Osteoblast (primary cell): ENCODE data around the gene NTRK1. TPM values are rescaled to one million over a fixed set of nuclear protein-coding genes. Genes with fewer than 3 reads are reported as not detected.

Experiments
- DNase-seq: peaks from one replicate; pipeline ENCODE4 v3.0.0; 2011; ENCODE audit warnings: low spot score, mixed read lengths; ENCODE audit not compliant: insufficient read length; ENCODE audit errors: missing footprints
- H2AFZ ChIP-seq: 2 replicates; pipeline ENCODE4 v1.6.0; 2011; ENCODE audit warnings: mild to moderate bottlenecking, low read length
- H3K27ac ChIP-seq: 2 replicates; pipeline ENCODE4 v1.5.1; 2011; ENCODE audit warnings: mild to moderate bottlenecking, low read depth, low read length, moderate library complexity
- H3K27me3 ChIP-seq: 2 replicates; pipeline ENCODE4 v1.6.0; 2012; ENCODE audit warnings: mild to moderate bottlenecking, control low read depth, inconsistent platforms, low read length, moderate library complexity; ENCODE audit not compliant: insufficient read depth
- H3K36me3 ChIP-seq: 2 replicates; pipeline ENCODE4 v1.5.1; 2011; ENCODE audit warnings: mild to moderate bottlenecking, low read length, control low read depth, moderate library complexity; ENCODE audit not compliant: insufficient read depth
- H3K4me1 ChIP-seq: 2 replicates; pipeline ENCODE4 v1.5.1; 2011; ENCODE audit warnings: mild to moderate bottlenecking, low read length, control low read depth, moderate library complexity; ENCODE audit not compliant: insufficient read depth
- H3K4me2 ChIP-seq: 2 replicates; pipeline ENCODE4 v1.6.0; 2011; ENCODE audit warnings: mild to moderate bottlenecking, low read length; ENCODE audit not compliant: insufficient read depth
- H3K4me3 ChIP-seq: fragments of 200-600 bp; sonication (generic); 3 replicates; pipeline ENCODE4 v1.5.1; 2012; ENCODE audit warnings: mild to moderate bottlenecking, low read length, inconsistent platforms; ENCODE audit not compliant: insufficient read depth
- H3K79me2 ChIP-seq: 2 replicates; pipeline ENCODE4 v1.6.0; 2012; ENCODE audit warnings: mild to moderate bottlenecking, low read length, control low read depth, inconsistent platforms; ENCODE audit not compliant: insufficient read depth
- H3K9me3 ChIP-seq: 2 replicates; pipeline ENCODE4 v1.5.1; 2011; ENCODE audit warnings: low read depth, low read length, control low read depth
- H4K20me1 ChIP-seq: 2 replicates; pipeline ENCODE4 v1.6.0; 2012; ENCODE audit warnings: mild to moderate bottlenecking, low read length, control low read depth; ENCODE audit not compliant: insufficient read depth
- total RNA-seq: library from RNA; depleted of rRNA; stranded (reverse); fragments of >200 nt; gene quantifications from 2 replicates; pipeline ENCODE4 v1.2.3, GENCODE V29; 2012
- TF ChIP-seq, protein P1 (sequence below): IDR thresholded peaks from 2 replicates; pipeline ENCODE4 v1.5.1; 2011; ENCODE audit warnings: mild to moderate bottlenecking, low read depth, low read length, moderate library complexity; ENCODE audit errors: extremely low read depth

NTRK1 gene
- total RNA-seq, 1 donor = 0.36 TPM

- Histone ChIP-seq H3K79me2 (no peaks in the 10 kb centered on the region), H4K20me1 (no peaks in the 10 kb centered on the region), H3K27ac (no peak overlapping the region), H3K27me3 (peaks cover 12% of the 10 kb centered on the region), H3K9me3 (no peaks in the 10 kb centered on the region), H3K4me2 (no peak overlapping the region), H3K4me1 (peaks cover 6% of the 10 kb centered on the region), H3K4me3 (no peak overlapping the region), H2AFZ (no peak overlapping the region), H3K36me3 (no peaks in the 10 kb centered on the region)
- no peak for DNase-seq
- TF ChIP-seq, protein P1, sequence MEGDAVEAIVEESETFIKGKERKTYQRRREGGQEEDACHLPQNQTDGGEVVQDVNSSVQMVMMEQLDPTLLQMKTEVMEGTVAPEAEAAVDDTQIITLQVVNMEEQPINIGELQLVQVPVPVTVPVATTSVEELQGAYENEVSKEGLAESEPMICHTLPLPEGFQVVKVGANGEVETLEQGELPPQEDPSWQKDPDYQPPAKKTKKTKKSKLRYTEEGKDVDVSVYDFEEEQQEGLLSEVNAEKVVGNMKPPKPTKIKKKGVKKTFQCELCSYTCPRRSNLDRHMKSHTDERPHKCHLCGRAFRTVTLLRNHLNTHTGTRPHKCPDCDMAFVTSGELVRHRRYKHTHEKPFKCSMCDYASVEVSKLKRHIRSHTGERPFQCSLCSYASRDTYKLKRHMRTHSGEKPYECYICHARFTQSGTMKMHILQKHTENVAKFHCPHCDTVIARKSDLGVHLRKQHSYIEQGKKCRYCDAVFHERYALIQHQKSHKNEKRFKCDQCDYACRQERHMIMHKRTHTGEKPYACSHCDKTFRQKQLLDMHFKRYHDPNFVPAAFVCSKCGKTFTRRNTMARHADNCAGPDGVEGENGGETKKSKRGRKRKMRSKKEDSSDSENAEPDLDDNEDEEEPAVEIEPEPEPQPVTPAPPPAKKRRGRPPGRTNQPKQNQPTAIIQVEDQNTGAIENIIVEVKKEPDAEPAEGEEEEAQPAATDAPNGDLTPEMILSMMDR = no peak
These were observed 27.1 kb downstream of the NTRK1 start for GRCh38 chr1:156887734-156888133.

- TF ChIP-seq, protein P1 = peak; percentile 94
- Histone ChIP-seq H3K27ac (no peak overlapping the region), H3K27me3 (peaks cover 7% of the 10 kb centered on the region), H3K36me3 (no peaks in the 10 kb centered on the region), H4K20me1 (no peaks in the 10 kb centered on the region), H2AFZ (peak overlapping the region; percentile 14), H3K79me2 (peaks cover 15% of the 10 kb centered on the region), H3K4me2 (no peak overlapping the region), H3K4me1 (peaks cover 20% of the 10 kb centered on the region), H3K9me3 (no peaks in the 10 kb centered on the region), H3K4me3 (no peak overlapping the region)
- peak; percentile 94 for DNase-seq
These were observed 29.3 kb downstream of the NTRK1 start for GRCh38 chr1:156889802-156890580.

DNA sequence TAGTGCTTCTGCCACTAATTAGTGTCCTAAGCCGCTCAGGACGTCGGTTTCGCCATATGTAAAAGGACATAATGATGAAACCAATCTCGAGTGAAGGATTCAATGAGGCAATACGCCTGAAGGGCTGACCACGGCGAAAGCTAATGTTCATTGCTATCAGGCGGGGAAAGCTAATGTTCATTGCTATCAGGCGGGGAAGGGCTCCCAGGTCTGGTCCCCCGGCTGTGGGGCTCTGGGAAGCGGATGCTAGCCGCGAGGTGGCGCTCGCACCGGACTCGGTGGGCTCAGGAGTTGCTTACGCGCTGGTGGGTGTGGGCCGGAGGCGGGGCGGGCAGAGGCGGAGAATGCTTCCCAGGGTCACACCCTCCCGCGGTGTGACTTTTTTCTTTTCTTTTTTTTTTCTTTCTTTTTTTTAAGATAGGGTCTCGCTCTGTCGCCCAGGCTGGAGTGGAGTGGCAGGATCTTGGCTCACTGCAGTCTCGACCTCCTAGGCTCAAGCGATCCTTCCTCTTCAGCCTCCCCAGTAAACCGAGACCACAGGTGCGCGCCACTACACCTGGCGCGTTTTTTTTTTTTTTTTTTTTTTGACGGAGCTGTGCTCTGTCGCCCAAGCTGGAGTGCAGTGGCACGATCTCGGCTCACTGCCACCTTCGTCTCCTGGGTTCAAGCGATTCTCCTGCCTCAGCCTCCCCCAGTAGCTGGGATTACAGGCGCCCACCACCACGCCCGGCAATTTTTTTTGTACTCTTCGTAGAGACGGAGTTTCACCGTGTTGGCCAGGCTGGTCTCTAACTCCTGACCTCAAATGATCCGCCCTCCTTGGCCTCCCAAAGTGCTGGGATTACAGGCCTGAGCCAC, 31.8 kb downstream of the NTRK1 start:
- no peaks in the 10 kb centered on the region for H3K36me3 ChIP-seq
- H3K4me3 ChIP-seq = peak overlapping the region; percentile 64
- TF ChIP-seq, protein P1 = peak; percentile 77
- peak overlapping the region; percentile 89 for H3K4me2 ChIP-seq
- peak overlapping the region; percentile 91 for H2AFZ ChIP-seq
- peaks cover 3% of the 10 kb centered on the region for H4K20me1 ChIP-seq
- peaks cover 44% of the 10 kb centered on the region for H3K4me1 ChIP-seq
- H3K79me2 ChIP-seq = peaks cover 17% of the 10 kb centered on the region
- no peaks in the 10 kb centered on the region for H3K9me3 ChIP-seq
- no peaks in the 10 kb centered on the region for H3K27me3 ChIP-seq
- DNase-seq = peak; percentile 98
- H3K27ac ChIP-seq = no peak overlapping the region
